M059J (cell line): ENCODE data around the gene CIZ1. TPM values are rescaled to one million over a fixed set of nuclear protein-coding genes. Genes with fewer than 3 reads are reported as not detected.

Experiments
- DNase-seq: peaks from one replicate; pipeline ENCODE4 v3.0.0-alpha.2; 2012; ENCODE audit warnings: low read depth
- total RNA-seq: library from RNA; depleted of rRNA; stranded (reverse); fragments of >200 nt; shearing (Covaris generic); gene quantifications from 2 replicates; pipeline ENCODE4 v1.2.3, GENCODE V29; 2014

Gene CIZ1
- total RNA-seq, 1 experiment from 2014 or later: 52.4 TPM

- no peak for DNase-seq
Observed at GRCh38 chr9:128163027-128163515, 28.3 kb downstream of the CIZ1 start.

- peak; percentile 87 for DNase-seq
Observed at GRCh38 chr9:128162215-128163026, 29.0 kb downstream of the CIZ1 start.

GRCh38 chr9:128161215-128161902 lies 30.0 kb downstream of the CIZ1 start:
- no peak for DNase-seq

- DNase-seq: no peak
Observed at GRCh38 chr9:128160603-128160987, 30.8 kb downstream of the CIZ1 start.

- DNase-seq: peak; percentile 90
Observed at GRCh38 chr9:128159784-128160602, 31.4 kb downstream of the CIZ1 start, which contains the start of gene BBLN. TSS of gene BBLN (plus strand) at chr9:128160265. CDS start at chr9:128160408, 143 bp downstream.

GRCh38 chr9:128159522-128159783 lies 31.9 kb downstream of the CIZ1 start:
- no peak for DNase-seq

GRCh38 chr9:128155736-128156500 lies 35.5 kb downstream of the CIZ1 start:
- no peak for DNase-seq

- no peak for DNase-seq
Observed at GRCh38 chr9:128153947-128154695, 37.3 kb downstream of the CIZ1 start.

- no peak for DNase-seq
Observed at GRCh38 chr9:128153060-128153946, 38.1 kb downstream of the CIZ1 start.

- no peak for DNase-seq
Observed at GRCh38 chr9:128152133-128153059, 39.0 kb downstream of the CIZ1 start.

- no peak for DNase-seq
Observed at GRCh38 chr9:128151309-128152132, 39.9 kb downstream of the CIZ1 start.

- DNase-seq: no peak
Observed at GRCh38 chr9:128150594-128151308, 40.6 kb downstream of the CIZ1 start.

GRCh38 chr9:128149951-128150593 lies 41.3 kb downstream of the CIZ1 start:
- DNase-seq: no peak

- DNase-seq: peak; percentile 65
Observed at GRCh38 chr9:128149001-128149701, 42.2 kb downstream of the CIZ1 start, which contains the start of gene LCN2. TSS of gene LCN2 (plus strand) at chr9:128149453. CDS start at chr9:128149526, 73 bp downstream.

GRCh38 chr9:128148509-128149000 lies 42.8 kb downstream of the CIZ1 start:
- no peak for DNase-seq
